GM12801 (cell line): ENCODE results near the gene ZNRF3.

ENCODE experiments used
- CTCF ChIP-seq: IDR thresholded peaks from one replicate; pipeline ENCODE4 v1.5.1; 2011; ENCODE audit warnings: control low read depth; ENCODE audit not compliant: insufficient read length; ENCODE audit errors: extremely low read depth

ZNRF3 gene

DNA sequence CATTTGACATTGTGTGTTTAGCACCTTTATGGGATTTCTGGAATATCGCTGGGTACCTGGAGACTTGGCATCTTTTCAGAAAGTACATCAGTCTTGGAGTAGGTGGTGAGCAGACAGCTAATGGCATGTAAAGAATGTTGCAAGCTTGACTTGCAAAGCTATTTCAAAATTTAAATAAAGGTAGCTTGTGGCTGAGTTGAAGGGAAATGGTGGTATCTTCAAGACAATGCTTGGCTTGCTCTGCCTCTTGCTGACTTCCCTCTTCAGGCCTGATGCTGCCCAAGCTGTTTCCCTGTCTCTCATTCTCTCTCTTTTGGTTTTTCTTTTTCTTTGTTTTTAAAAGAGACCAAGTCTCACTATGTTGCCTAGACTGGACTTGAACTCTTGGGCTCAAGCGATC is 13.2 kb downstream of the ZNRF3 start:
- no peak for TF ChIP-seq CTCF

DNA sequence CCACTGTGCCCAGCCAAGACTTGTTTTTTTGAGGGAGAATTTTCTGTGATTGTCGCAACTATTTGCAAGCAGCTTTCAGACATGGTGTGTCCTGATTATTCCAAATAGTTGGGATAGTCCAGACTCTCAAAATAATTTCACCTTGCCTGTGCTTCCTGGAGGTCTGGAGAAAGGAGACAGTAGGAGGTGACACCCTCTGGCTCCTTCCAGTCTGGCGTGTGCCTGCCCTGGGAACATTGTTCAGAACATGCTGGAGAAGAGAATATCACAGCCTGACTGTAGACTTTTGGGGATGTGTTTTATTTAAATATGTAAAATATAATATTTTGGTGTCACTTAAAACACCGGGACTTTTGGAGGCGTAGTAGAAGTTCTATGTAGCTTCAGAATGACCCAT is 14.9 kb downstream of the ZNRF3 start:
- no peak for TF ChIP-seq CTCF

DNA sequence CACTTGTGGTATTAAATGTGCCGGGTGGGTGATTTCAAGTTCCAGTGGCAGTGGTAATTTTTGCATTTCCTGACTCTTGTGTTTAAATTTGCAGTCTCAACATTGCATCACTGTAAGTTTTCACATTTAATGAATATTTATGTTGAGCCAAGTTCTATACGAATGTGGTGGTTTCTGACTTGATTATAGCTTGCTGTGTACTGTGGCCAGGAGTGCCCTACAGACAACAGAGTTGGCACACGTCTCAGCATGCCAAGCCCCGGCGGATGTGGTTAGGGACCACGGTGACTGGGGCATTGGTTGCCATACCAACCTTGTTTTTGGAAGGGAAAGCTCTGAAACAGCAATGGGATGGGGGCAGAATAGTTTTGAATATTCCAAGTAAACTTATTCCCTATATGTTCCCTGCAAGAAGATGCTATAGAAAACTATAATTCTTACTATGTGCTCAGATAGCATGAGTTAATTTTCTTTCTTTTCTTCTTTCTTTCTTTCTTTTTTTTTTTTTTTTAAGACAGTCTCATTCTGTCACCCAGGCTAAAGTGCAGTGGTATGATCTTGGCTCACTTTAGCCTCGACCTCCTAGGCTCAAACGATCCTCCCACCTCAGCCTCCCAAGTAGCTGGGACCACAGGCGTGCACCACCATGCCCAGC is 16.0 kb downstream of the ZNRF3 start:
- TF ChIP-seq CTCF, result no peak

GRCh38 chr22:28900379-28900925 is 17.1 kb downstream of the ZNRF3 start:
- no peak for TF ChIP-seq CTCF

GRCh38 chr22:28902490-28902889 is 19.1 kb downstream of the ZNRF3 start:
- no peak for TF ChIP-seq CTCF

DNA sequence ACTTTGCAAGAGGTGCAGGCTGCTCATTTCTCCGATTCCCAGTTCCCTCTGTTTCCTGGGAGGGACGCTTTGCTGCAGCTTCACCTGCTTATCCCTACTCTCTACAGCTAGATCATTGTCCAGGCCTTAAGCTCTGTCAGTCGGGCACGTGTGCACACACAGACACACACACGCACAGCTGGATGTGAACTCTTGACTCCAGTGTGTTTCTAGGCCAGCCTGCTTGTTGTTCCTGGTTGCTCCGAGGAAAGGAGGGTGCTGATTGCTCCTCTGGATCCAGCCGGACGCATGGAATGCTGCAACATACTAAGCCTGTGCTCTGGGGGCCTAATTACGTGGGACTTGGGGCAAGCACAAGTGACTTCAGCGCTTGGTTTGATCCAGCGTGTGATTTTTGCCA is 19.7 kb downstream of the ZNRF3 start:
- TF ChIP-seq CTCF, result no peak

DNA sequence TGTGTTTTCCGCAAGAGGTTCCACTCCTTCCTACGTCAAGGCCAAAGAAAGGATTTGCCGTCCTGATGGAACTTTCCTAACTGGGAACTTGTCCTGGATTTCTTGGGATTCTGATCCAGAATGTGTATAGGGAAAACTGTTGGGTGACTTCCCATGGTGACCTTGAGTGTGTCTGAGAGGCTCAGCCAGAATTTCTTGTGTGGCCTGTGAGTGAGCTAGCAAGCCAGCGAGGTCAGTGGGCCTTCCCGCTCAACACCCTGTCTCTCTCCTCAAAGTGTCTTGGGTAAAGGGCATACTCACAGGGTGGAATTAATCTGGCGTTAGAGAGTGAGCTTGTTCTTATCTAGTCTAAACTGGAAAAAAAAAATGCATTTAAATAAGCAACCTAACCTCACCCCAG is 20.4 kb downstream of the ZNRF3 start:
- no peak for TF ChIP-seq CTCF
